ENCODE data around the gene TRIM28. TPM values are rescaled to one million over a fixed set of nuclear protein-coding genes. Genes with fewer than 3 reads are reported as not detected.

TRIM28 gene
- total RNA-seq, 1 donor from 2014 or later, result 407 TPM

GRCh38 chr19:58546019-58546530 is 2.2 kb downstream of the TRIM28 start:
- DNase-seq (no peak), ATAC-seq (ENCODE audit: low read depth) (no peak)
- Mint-ChIP-seq H3K4me1 (peaks cover 27% of the 10 kb centered on the region), H3K9me3 (no peaks in the 10 kb centered on the region), H3K36me3 (ENCODE audit: low read depth) (peaks cover 66% of the 10 kb centered on the region), H3K27ac (peak overlapping the region; percentile 25), H3K4me3 (peak overlapping the region; percentile 91), H3K27me3 (peaks cover 10% of the 10 kb centered on the region)
- ChIA-PET POLR2A (interaction anchor here (1.3 to 4.1 kb wide), 3 partner anchors 8 to 26 kb away, joined by 6 to 82 read pairs (median 78); partner anchors contain the start of genes CHMP2A, UBE2M and ZBTB45), CTCF (no interaction called here)
- intact Hi-C loops (cut with micrococcal nuclease), result no loop called here
- TF ChIP-seq, protein P1, sequence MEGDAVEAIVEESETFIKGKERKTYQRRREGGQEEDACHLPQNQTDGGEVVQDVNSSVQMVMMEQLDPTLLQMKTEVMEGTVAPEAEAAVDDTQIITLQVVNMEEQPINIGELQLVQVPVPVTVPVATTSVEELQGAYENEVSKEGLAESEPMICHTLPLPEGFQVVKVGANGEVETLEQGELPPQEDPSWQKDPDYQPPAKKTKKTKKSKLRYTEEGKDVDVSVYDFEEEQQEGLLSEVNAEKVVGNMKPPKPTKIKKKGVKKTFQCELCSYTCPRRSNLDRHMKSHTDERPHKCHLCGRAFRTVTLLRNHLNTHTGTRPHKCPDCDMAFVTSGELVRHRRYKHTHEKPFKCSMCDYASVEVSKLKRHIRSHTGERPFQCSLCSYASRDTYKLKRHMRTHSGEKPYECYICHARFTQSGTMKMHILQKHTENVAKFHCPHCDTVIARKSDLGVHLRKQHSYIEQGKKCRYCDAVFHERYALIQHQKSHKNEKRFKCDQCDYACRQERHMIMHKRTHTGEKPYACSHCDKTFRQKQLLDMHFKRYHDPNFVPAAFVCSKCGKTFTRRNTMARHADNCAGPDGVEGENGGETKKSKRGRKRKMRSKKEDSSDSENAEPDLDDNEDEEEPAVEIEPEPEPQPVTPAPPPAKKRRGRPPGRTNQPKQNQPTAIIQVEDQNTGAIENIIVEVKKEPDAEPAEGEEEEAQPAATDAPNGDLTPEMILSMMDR (IDR thresholded peaks at IDR 0.05), result no peak

DNA sequence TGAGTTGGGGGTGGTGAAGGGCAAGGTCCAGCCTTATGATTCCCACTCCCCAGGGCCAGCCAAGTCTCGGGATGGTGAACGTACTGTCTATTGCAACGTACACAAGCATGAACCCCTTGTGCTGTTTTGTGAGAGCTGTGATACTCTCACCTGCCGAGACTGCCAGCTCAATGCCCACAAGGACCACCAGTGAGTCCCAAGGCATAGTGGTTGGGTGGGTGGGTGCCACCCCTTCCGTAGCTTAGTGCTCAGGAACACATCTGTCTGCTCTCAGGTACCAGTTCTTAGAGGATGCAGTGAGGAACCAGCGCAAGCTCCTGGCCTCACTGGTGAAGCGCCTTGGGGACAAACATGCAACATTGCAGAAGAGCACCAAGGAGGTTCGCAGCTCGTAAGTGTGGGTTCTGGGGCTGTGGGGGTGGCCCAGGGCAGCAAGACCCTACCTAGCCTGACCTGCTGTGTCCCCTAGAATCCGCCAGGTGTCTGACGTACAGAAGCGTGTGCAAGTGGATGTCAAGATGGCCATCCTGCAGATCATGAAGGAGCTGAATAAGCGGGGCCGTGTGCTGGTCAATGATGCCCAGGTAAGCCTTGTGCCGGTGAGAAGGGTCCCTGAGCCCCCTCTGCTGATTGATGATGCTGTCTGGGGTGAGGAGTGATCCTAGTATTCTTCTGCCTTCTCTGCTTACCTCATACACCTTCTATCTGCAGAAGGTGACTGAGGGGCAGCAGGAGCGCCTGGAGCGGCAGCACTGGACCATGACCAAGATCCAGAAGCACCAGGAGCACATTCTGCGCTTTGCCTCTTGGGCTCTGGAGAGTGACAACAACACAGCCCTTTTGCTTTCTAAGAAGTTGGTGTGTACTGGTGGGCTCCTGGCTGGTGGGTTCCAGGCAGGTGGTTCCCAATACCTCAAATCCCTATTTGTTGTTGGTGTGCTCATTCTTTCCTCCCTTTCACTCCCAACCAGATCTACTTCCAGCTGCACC is 3.8 kb downstream of the TRIM28 start:
- TF ChIP-seq, protein P1 (IDR thresholded peaks at IDR 0.05), result no peak
- peaks cover 80% of the 10 kb centered on the region for H3K36me3 Mint-ChIP-seq (ENCODE audit: low read depth)
- no peak overlapping the region for H3K27ac Mint-ChIP-seq
- intact Hi-C loops (cut with micrococcal nuclease), result no loop called here
- no peak overlapping the region for H3K4me3 Mint-ChIP-seq
- no peak for DNase-seq
- peaks cover 7% of the 10 kb centered on the region for H3K27me3 Mint-ChIP-seq
- no peak for ATAC-seq (ENCODE audit: low read depth)
- ChIA-PET POLR2A (interaction anchor here (0.7 to 1.0 kb wide), 4 partner anchors 15 to 34 kb away, joined by 3 to 5 read pairs (median 4); partner anchors contain the start of gene ZBTB45), CTCF (no interaction called here)
- no peaks in the 10 kb centered on the region for H3K9me3 Mint-ChIP-seq
- peaks cover 27% of the 10 kb centered on the region for H3K4me1 Mint-ChIP-seq

DNA sequence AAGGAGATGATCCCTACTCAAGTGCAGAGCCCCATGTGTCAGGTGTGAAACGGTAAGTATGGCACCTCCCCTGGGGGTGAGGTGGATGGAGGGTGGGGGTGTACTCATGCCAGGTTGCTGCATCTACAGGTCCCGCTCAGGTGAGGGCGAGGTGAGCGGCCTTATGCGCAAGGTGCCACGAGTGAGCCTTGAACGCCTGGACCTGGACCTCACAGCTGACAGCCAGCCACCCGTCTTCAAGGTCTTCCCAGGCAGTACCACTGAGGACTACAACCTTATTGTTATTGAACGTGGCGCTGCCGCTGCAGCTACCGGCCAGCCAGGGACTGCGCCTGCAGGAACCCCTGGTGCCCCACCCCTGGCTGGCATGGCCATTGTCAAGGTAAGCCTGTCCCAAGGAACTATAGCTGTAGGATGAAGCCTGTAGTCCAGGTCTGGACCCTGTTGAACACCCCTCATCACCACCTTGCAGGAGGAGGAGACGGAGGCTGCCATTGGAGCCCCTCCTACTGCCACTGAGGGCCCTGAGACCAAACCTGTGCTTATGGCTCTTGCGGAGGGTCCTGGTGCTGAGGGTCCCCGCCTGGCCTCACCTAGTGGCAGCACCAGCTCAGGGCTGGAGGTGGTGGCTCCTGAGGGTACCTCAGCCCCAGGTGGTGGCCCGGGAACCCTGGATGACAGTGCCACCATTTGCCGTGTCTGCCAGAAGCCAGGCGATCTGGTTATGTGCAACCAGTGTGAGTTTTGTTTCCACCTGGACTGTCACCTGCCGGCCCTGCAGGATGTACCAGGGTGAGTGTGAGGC is 5.2 kb downstream of the TRIM28 start:
- ChIA-PET CTCF (no interaction called here), POLR2A (interaction anchor here (1.0 to 1.8 kb wide), 2 partner anchors 9 to 11 kb away, joined by 3 to 6 read pairs; partner anchors contain the start of gene UBE2M)
- intact Hi-C loops (cut with micrococcal nuclease), result no loop called here
- Mint-ChIP-seq H3K27ac (no peak overlapping the region), H3K4me3 (no peak overlapping the region), H3K9me3 (no peaks in the 10 kb centered on the region), H3K4me1 (peaks cover 27% of the 10 kb centered on the region), H3K36me3 (ENCODE audit: low read depth) (peaks cover 85% of the 10 kb centered on the region), H3K27me3 (no peaks in the 10 kb centered on the region)
- DNase-seq, result no peak
- ATAC-seq (ENCODE audit: low read depth), result no peak
- TF ChIP-seq, protein P1 (IDR thresholded peaks at IDR 0.05), result no peak

DNA sequence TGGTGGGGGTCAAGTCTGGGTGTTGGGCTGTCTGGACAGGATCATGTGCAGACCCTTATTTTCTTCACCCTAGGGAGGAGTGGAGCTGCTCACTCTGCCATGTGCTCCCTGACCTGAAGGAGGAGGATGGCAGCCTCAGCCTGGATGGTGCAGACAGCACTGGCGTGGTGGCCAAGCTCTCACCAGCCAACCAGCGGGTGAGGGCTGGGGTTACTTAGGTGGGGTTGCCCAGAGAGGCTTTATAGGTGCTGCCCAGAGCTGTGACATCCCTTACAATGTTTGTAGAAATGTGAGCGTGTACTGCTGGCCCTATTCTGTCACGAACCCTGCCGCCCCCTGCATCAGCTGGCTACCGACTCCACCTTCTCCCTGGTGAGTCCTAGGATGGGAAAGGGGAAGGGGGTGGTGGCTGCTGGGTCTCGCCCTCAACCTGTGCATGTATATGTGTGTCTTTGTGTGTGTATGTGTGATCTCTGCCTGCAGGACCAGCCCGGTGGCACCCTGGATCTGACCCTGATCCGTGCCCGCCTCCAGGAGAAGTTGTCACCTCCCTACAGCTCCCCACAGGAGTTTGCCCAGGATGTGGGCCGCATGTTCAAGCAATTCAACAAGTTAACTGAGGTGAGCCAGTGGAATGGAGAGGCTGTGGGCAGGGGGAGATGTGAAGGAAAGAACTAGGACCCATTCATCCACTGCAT is 5.9 kb downstream of the TRIM28 start:
- ChIA-PET CTCF (no interaction called here), POLR2A (interaction anchor here (0.6 to 1.8 kb wide), 3 partner anchors 9 to 85 kb away, joined by 3 to 6 read pairs (median 3); partner anchors contain the start of gene UBE2M)
- no peak for DNase-seq
- no peak overlapping the region for H3K4me3 Mint-ChIP-seq
- peaks cover 35% of the 10 kb centered on the region for H3K4me1 Mint-ChIP-seq
- H3K36me3 Mint-ChIP-seq (ENCODE audit: low read depth), result peaks cover 89% of the 10 kb centered on the region
- intact Hi-C loops (cut with micrococcal nuclease), result no loop called here
- no peak for ATAC-seq (ENCODE audit: low read depth)
- no peak overlapping the region for H3K27ac Mint-ChIP-seq
- H3K27me3 Mint-ChIP-seq, result no peaks in the 10 kb centered on the region
- TF ChIP-seq, protein P1 (IDR thresholded peaks at IDR 0.05), result no peak
- H3K9me3 Mint-ChIP-seq, result no peaks in the 10 kb centered on the region
